GM18511 (cell line): Measurements from ENCODE around the gene RPS6KA1.
"Not testable (repeated sequence)": the region's sequence is repeated elsewhere in the genome, so short reads cannot be mapped to it uniquely, and the experiment has no call there.

Experiments used
- ATAC-seq: cut with Tn5 transposase; IDR thresholded peaks from one replicate; pipeline ENCODE4 v1.9.1; 2021; ENCODE audit warnings: mild to moderate bottlenecking, moderate library complexity; ENCODE audit not compliant: unreplicated experiment

Gene RPS6KA1

GRCh38 chr1:26593385-26593784, 63.8 kb downstream of the RPS6KA1 start:
- no peak for ATAC-seq

DNA sequence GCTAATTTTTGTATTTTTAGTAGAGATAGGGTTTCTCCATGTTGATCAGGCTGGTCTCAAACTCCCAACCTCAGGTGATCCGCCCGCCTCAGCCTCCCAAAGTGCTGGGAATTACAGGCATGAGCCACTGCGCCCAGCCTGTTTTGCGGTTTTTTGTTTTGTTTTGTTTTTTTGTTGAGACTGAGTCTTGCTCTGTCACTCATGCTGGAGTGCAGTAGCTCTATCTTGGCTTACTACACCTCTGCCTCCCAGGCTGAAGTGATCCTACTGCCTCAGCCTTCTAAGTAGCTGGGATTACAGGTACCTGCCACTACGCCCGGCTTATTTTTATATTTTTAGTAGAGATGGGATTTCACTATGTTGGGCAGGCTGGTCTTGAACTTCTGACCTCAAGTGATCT, 65.0 kb downstream of the RPS6KA1 start:
- not testable (repeated sequence) for ATAC-seq

- ATAC-seq: no peak
Observed at GRCh38 chr1:26597629-26598039, 68.1 kb downstream of the RPS6KA1 start.

DNA sequence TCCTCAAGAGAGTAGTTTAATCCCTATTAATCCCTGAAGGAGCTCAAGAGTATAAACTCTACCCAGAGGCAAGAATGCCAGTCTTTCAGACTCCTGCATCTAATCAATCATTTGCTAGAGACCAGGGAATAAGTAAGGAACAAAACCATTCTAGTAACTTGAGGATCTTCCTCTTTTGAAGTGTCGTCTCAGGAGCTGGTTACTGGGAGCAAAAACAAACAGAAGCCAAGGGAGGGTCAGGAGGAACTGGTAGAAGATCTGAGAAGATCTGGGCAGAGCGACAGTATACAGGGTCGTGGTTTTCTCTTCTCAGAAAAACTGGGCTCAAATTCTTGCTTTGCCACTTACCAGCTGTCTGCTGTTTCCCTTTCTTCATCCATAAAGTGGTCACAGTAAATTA, 69.3 kb downstream of the RPS6KA1 start:
- no peak for ATAC-seq

DNA sequence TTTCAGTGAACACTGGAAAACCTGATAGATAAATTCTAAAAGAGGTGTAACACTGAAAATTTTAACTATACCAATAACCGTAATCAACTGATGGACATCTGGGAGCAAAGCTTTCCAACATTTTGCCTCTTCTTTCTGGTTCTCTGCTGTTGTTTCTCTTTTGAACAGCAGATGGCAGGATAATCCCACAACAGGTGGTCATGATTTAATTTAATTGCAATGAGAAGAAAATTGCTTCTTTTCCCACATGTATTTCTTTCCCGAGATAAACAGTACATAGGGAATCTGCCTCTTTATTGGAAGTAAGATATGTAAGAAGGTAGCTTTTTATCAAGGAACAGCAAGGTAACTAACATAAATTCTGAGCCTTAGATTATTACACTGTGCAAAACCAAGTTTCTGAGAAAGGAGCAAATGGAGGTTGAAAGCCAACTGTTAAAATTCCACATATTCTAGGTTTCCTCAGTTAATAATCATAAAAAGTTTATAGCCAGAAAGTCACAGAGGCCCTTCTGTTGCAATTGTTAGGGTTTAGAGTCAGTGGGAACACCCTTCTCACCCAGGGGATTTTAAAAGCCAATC, 72.9 kb downstream of the RPS6KA1 start:
- no peak for ATAC-seq

DNA sequence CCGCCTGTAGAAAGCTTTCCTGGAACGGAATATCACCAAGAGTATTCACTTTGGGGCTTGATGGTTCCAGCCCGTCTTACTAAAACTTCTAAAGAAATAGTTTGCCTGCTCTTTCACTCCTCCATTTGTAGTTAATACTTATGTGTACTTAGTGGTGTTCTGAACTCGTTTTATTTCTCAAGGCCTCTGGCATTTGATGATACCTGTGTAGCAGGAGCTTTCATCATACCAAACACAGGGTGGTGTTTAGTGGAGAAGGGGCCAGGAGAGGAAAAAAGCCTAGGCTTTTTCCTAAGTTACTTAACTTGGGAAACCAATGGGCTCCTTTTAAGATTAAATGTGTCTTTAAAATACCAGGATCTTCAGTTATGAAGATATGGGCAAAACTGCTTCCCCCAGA, 74.3 kb downstream of the RPS6KA1 start:
- ATAC-seq: no peak

- no peak for ATAC-seq
Observed at GRCh38 chr1:26607186-26607585, 77.6 kb downstream of the RPS6KA1 start.

DNA sequence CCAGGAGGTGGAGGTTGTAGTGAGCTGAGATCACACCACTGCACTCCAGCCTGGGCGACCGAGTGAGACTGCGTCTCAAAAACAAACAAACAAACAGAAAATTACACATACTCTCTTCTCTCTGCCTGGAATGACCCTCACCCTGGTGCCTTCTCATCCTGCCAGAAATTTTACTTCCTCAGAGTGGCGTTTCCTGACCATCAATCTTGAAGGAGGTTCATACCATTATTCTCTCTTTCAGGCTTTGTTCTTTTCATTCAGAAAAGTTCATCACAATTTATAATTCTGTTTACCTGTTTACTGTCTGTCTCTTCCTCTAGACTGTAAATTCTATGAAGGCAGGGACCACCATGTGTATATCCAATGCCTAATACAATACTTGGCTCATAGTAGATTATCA, 79.3 kb downstream of the RPS6KA1 start:
- no peak for ATAC-seq

DNA sequence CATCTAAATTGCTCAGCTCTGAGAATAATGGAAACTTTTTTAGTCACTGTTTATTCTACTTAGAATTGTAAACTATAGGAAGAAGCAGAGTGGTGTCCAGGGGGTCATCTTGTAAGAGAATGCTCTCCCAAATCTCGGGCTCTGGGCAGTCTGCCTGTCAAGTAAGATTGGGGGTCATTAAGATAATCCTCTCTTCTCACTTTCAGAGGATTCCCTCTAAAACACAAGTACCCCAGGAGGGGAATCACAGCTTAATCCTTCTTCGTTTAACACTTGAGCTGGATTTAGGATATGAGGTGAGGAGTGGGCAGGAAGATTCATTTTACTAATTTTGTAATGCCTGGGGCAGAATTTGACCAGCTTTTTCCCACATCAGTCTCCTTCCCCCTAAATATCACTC, 81.2 kb downstream of the RPS6KA1 start:
- no peak for ATAC-seq

- not testable (repeated sequence) for ATAC-seq
Observed at GRCh38 chr1:26612627-26613026, 83.1 kb downstream of the RPS6KA1 start.

- no peak for ATAC-seq
Observed at GRCh38 chr1:26614655-26615411, 85.3 kb downstream of the RPS6KA1 start.

- ATAC-seq: no peak
Observed at GRCh38 chr1:26616881-26617280, 87.3 kb downstream of the RPS6KA1 start.

DNA sequence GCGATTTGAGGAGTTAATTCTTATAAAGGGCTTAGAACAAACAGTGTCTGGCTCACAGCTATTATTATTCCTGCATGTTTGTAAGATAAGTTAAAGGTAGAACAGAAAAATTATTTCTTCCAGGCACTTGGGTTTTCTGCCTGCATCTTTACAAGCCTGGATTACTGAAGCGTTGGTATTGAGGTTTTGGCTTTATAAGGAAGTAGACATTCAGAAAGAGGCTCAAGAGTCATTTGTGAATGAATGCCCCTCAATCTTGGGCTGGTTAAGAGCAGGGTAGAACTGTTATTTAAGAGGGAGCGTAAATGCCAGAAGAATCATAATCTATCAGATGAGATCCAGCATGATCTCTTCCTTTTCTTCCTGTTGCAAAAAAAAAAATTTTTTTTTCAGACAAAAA, 89.0 kb downstream of the RPS6KA1 start:
- no peak for ATAC-seq
